ENCODE measurements around the gene TTC9C.
A peak's percentile ranks its signal among the peaks of the same experiment; 100 is the strongest.
"Not testable (repeated sequence)": the region's sequence is repeated elsewhere in the genome, so short reads cannot be mapped to it uniquely, and the experiment has no call there.

The TTC9C gene, protein sequence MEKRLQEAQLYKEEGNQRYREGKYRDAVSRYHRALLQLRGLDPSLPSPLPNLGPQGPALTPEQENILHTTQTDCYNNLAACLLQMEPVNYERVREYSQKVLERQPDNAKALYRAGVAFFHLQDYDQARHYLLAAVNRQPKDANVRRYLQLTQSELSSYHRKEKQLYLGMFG

DNA sequence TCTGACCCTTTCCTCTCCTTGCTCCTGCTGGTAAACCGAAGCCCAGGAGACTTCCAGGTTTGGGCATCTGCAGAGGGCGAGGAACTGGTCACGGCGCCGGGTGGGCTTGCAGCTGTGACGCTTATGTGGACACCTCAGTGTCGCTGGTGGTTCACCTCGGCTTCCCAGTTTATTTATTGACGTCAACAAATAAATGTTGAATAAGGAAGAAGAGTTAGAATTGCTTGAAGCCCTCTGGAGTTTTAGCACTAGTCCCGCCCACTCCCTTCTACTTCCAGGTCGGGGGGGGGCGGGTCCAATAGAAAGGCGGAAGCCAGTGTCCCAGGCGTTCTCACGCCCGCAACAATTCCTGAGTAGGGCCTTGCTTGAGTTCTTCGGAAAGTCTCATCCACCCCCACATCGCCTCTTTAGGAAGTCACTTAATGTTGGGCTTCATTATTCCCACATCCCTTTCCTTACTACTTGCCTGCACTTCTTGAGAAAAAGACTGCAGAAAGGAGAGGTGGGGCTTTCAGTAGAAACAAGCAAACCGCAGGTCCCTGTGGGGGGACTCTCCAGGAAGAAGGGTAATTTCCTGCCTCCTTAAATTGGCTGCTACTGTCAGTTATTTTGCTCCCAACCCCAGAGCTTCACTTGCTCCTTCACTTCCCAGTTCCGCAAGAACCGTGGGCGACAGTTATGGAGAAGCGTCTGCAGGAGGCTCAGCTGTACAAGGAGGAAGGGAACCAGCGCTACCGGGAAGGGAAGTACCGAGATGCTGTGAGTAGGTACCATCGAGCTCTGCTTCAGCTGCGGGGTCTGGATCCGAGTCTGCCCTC lies at the start of gene TTC9C:
TSS of gene TTC9C (plus strand) at position 316 of the 818 bp plus-strand sequence. CDS start at position 679, 363 bp downstream.
- peak; percentile 59 for DNase-seq

DNA sequence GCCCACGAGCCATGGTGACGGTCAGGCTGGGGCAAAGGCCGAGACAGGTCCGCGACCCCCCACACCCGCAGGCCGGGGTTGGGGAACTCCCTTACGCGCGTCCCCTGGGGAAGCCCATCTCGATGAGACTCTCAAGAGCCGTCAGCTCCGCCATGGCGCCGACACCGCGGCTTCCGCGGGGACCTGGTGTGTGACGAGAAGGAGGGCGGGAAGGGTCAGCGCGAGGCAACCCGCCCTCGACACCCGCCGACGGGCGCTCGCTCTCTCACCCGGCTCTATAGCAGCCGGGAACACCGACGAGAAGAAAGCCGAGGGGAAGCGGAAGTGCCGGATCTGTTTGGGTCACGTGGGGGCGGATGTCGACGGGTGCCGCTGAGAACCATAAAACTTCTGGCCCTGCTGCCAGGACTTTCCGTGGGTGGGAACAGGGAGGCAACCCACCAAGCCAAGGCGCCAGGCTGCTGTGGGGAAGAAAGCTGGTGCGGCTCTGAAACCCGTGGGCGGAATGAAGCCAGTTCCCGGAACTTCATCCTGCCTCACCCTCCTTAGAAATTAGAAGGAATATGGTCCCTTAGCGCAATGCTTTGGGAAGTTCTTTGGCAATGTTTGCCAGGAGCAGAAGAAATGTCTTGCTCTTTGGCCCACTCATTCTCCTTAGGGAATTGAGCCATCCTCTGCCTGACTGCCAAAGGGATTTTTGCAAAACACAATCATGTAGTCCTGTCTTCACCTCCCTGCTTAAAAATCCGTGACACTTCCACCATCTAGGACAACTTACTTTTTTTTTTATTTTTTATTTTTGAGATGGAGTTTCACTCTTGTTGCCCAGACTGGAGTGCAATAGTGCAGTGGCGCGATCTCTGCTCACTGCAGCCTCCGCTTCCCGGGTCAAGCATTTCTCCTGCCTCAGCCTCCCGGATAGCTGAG lies 49.3 kb upstream of the TTC9C start, which contains the start of gene UBXN1:
TSS of gene UBXN1 (minus strand) at position 304 of the 927 bp plus-strand sequence. CDS start at position 154, 150 bp downstream.
- DNase-seq = peak; percentile 19

DNA sequence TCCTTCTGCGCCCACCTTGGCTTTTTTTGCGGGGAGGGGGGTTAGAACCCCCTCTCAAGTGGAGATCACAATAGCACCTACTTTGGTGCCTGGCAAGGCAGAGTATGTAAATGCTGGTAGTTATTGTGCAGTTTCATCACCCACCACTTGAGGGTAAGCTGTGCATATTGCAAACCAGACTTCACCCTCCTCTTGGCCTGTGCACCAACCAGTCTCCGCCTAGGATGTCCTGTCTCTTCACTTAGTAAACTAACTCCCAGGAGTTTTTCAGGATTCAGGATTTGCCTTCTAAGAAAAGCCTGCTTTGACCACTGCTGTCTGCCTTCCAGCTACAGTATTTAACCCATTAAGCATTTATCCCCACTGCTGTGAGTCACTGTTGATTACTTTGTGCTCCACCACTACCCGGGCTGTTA lies 47.5 kb upstream of the TTC9C start:
- peak; percentile 13 for DNase-seq

DNA sequence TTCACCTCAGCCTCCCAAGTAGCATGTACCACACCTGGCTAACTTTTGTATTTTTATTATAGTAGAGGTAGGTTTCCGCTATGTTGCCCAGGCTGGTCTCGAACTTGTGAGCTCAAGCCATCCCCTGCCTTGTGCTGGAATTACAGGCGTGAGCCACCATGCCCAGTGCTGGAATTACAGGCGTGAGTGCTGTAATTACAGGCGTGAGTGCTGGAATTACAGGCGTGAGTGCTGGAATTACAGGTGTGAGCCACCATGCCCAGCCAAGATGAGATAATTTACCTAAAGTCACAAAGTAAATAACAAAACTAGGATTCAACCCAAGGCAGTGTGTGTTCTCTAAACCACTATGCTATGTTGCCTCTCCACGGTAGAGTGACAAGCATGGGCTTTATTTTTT lies 45.8 kb upstream of the TTC9C start:
- no peak for DNase-seq

DNA sequence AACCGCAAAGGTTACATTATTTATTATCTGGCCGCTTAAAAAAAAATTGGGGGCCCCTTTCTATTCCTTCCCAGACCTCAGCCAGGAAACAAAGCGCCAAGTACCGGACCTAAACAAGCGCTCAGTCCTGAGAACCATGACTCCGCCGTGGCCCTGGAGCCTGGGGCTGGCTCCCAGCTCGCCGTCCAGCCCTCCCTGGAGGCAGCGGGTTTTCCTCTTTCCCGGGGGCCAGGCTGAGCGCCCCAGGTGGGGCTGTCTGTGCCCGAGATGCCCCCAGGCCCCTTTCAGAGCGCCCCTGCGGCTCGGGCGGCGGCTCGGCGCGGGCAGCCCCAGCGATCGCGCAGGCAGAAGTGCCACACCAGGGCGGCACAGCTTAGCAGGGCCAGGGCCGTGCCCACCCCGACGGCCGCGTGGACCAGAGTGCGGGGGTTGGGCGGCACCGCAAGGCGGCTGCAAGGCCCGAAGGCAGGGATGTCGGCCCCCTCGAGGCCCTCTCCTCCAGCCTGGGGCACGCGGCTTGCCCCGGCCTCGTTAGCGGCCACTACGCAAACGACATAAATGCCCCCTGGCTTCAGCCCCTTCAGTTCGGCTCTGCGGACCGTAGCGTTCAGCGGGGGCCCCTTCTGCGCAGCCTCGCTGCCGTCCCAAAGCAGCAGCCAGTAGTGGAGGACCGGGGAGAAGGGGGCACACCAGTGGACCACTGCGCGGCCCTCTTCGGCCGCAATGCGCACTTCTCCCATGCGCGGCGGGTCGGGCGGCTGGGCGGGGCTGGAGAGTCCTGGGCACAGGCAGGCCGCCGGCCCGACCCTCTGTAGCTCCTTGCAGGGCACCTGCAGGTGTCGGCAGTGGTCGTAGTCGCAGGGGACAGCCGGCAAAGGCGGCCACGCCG lies 40.5 kb upstream of the TTC9C start:
- DNase-seq = no peak

DNA sequence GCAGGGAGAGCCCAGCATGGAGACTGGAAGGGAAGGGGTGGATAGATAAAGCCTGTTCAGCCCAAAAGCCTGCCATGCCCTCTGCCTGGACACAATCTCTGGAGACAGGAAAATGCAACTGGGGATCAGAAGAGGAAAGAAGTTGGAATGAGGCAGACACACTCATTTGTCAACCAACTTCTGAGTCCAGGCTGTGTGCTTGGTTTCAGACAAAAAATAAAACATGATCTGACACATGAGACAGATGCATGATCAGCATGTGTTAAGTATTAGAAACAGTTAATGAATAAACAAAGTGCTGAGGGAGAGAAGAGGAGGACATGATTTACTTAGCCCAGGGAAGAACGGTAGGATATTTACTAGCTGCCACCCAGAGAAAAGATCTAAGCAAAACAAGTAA lies 39.8 kb upstream of the TTC9C start:
- no peak for DNase-seq

DNA sequence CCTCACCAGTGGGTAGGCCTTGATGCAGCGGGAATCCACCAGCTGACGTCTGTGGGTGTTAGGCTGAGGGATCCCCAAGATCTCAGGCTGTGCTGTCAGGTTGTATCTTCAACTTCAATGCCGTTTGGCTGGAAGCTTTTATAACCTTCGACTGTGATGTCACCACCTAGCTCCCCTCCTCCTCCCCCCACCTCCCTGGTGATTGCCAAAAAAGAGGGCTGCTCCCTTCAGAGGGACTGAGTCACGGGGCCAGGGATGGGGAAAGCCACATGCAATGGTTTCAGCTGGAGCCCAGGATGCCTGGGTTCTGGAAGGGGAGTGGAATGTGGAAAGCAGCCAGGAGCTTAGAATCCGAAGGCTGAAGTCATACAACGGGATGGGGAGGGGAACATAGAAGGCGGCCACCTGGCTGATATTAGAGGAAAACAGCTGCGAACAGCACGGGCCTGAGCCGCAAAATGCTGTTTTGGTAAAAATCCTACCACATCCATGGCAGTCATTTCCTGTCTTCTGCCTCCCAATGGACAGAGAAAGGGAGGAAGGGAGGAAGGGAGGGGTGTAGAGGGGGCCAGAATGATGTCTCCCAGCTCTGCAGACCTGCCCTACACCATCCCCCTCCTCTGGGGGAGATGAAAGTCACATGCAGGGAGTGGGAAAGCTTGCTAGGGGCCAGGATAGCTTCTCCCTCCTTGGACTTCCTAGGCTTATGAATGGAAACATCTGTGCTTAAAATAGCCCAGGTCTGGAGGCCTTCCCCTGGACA lies 38.7 kb upstream of the TTC9C start, which contains the start of gene LRRN4CL:
TSS of gene LRRN4CL (minus strand) at position 110 of the 763 bp plus-strand sequence. CDS start 1,022 bp downstream, outside the sequence.
- no peak for DNase-seq

DNA sequence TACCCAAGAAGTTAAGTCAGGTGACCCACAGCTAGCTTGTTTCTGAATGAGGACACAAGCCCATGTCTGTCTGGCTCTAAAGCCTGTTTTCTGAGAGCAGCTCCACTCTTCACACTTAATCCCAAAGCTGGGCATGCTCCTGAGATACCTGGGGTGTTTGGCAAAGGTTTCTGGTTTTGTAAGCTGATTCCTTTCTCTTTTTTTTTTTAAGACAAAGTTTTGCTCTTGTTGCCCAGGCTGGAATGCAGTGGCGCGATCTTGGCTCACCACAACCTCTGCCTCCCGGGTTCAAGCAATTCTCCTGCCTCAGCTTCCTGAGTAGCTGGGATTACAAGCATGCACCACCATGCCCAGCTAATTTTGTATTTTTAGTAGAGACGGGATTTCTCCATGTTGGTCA lies 34.7 kb upstream of the TTC9C start:
- not testable (repeated sequence) for DNase-seq

DNA sequence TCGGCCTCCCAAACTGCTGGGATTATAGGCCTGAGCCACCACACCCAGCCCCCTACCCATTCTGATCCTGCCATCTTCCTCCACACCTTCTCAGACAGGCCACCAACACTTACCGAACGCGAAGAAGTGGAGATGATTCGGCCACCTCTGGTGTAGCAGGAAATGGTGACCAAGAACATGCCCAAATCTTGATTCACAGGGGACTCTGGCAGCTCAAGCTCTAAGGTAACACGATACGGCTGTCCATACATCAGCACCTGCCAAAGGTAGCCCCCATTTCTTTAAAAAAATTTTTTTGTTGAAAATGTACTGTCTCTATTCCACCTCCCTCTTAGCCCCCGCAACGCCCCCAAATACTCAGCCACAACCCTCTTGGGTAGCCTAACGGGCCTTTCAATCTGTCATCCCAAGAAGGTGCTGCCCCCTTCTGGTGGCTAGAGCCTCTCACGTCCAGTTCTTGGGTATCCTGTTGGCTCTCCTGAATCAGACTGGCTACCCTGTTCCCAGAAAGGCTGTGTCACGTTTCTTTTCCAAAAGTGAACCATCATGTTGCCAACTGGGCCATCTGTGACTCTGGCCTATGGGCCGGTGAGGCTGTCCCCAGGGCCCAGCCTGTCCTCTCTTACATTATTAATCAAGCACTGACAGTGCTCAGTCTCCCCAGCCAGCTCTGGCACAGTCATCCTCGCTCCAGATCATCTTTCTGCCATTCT lies 33.7 kb upstream of the TTC9C start:
- no peak for DNase-seq

DNA sequence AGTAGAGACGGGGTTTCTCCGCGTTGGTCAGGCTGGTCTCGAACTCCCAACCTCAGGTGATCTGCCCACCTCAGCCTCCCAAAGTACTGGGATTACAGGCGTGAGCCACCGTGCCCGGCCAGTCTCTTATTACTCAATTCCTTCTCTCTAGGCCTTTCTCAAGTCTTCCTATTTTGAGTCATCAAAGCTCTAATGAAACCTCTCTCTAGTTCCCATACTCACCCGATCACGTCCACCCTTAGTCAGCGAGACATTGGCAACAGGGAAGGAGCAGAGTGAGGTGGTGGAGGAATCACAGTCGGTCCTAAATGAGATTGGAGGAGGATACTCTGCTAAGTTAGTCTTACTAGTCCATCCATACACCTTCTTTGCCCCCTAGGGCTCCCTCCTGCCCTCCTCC lies 26.0 kb upstream of the TTC9C start:
- no peak for DNase-seq

DNA sequence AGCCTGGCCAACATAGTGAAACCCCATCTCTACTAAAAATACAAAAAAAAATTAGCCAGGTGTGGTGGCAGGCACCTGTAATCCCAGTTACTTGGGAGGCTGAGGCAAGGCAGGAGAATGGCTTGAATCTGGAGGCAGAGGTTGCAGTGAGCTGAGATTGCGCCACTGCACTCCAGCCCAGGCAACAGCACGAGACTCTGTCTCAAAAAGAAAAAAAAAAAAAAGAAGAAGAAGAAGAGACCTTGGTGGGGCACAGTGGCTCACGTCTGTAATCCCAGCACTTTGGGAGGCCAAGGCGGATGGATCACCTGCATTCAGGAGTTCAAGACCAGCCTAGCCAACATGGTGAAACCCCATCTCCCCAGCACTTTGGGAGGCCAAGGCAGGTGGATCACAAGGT lies 24.4 kb upstream of the TTC9C start:
- DNase-seq = not testable (repeated sequence)

DNA sequence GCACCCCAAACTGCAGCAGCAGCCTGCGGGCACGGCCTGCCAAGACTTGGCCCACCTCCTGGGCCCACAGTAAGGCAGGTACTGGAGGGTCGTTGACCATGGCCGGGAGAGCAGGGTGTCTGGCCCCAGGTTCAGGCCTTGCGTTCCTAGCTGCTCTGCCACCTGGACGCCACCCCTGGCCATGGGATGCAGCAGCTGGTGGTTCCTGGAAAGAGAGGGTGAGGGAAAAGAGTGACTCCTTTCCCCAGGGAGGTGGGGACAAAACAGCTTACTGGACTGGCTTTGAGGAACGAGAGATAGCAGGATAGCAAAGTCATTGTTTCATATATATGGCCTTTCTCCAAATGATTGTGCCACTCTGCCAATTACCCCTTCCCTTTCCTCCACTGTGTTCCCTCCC lies 22.9 kb upstream of the TTC9C start:
- no peak for DNase-seq

DNA sequence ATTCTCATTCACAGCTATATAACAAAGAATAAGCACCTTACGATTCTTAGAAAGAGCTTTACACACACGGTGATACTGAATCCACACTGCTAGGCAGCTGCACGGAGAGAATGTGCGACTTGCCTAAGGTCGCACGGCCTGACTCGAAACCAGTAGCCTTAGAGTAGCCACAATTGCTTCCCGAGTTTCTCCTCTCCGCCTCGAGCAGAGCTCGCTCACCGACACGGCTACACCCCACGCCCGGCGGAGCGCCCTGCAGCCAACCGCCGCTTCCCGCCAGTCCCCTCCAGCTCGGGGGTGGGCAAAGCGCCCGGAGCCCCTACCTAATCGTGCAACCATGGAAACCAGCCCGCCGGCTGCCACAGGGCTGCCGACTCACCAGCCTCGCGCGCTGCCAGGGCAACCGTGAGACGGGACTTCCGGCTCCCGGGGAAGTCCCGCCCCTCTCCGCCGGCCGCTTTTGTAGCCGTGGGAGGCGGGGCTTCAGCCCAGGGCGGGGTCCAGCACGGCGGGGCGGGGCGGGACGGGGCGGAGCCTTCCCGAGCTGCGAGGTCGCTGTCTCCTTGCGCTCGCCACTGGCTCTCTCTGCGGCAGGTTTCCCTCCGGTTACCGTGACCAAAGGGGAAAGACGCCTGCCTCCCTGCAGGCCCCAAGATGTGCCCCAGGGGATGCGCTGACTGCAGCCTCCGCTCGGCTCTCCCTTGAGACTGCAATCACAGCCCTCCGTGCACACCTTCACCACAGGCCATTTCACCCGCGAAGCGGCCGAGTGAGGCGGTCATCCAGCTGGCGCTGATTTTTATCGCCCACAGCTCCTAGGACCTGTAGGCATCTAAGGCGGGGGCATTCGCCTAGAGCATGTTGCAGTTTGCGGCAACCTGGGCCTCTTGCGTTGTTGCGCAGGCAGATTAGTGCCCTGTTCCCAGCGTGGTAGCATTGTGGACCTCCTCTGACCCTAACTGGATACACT lies 22.1 kb upstream of the TTC9C start:
- DNase-seq = peak; percentile 86

DNA sequence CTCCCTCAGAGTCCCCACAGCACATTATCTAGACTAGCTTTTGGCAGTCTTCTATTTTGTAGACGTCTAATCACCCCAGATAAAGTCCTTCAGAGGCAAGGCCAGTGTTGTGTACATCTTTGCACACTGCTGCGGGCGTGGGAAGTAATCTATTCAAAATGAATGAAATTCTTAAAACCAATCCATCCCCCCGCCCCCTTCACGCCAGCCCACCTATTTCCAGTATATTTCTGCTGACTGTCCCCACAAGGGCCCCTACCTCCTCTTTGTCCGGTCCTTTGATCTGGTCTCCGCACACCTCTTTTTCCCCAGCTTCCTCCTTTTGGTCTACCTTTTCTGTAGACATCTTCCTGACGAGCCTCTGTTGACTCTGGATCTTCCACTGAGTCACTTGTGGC lies 21.4 kb upstream of the TTC9C start:
- DNase-seq = no peak

DNA sequence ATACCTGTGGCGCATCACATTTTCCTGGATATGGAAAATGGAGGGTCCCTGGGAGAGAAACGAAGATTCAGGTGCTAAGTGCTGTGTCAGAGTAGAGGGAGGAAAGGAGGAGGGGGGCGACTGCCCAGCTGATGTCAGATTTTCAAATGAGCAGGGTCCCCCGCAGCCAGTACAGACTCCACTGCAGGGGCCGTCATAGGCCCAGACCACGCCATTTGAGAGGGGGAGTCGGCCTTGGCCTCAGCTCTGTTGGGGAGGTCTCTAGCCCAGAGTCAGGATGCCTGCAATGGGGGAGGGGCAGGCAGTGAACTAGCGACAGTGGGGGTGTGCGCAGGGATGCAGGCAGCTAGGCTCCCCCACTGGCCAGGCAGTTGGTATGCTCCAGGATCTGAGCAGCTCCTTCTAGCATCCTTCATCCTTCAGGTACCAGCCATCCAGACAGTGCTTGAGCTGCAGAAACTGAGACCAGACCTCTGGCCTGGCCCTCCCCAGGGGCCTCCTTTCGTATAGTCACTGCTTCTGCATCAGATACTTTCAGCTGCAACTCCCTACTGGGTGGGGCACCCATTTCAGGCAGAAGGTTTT lies 20.9 kb upstream of the TTC9C start, which contains the start of the genes BSCL2 and GNG3:
TSS of gene BSCL2 (minus strand) at position 148 of the 585 bp plus-strand sequence. CDS start 229 bp downstream, outside the sequence.
TSS of gene GNG3 (plus strand) at position 400 of the 585 bp plus-strand sequence. CDS start 620 bp downstream, outside the sequence.
- DNase-seq = no peak

DNA sequence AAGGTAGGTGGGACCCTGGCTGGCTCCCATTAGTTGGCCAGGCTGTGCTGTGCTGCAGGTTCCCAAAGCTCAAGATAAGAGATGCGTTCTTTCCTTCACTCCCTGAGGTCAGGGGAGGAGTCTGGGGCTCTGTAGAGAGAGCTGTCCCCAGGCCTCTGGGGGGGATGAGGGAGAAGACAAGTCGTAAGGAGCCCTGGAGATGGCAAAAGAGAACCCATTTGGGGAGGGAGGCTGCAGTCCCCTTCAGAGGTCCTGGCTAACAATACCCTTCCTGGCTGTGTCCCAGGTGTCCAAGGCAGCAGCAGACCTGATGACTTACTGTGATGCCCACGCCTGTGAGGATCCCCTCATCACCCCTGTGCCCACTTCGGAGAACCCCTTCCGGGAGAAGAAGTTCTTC lies 19.9 kb upstream of the TTC9C start:
- DNase-seq = no peak

DNA sequence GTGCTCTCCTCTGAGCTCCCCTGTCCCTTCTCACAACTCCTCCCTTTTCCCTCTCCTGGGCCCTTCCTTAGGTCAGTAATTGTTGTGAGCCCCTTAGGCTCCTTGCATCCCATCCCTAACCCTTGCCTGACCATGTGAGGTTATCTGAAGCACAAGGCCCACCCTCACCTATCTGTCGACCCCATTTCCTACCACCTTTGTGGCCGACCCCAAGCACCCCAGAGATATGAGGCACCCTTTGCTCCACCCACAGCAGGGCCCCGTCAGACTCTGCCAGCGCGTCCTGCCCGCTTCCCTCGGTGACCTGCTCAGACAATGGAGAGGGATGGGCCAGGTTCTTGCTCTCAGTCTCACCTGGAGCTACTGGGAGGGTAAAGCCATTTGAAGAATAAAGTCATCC lies 19.5 kb upstream of the TTC9C start:
- no peak for DNase-seq

DNA sequence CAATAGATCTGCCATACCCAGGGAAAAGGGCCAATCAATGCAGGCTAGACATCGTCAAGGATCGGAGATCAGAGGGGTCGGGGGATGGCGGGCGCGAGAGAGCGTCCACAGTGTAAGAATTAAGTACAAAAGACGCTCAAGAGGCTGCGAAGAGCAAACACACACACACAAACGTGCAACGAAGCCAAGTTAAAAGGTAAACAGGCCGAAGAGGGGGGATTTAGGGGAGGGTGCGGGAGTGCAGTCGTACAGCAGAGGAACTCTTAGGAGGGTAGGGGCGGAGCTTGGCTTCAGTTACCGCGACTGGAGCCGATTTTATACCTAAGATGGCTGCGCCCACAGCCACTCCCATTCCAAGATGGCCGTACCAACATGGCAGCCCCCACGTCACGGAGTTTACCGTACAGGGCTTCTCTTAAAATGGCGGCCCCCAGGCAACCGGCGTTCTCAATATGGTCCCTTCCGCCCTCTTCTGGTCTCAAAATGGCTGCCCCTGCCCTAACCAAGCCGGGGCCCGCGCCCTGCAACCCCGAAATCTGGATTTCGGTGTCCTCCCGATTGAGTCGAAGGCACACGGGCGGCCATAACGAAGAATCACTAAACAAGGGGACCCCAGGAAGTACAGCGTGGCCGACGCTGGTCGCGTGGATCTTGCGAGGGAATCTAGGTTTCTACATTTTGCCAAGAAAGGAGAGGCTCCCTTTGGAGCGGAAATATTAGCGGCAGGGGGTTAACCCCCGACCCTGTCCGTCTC lies 18.9 kb upstream of the TTC9C start:
- peak; percentile 97 for DNase-seq
